ENCODE data around the gene SDC4.

DNA sequence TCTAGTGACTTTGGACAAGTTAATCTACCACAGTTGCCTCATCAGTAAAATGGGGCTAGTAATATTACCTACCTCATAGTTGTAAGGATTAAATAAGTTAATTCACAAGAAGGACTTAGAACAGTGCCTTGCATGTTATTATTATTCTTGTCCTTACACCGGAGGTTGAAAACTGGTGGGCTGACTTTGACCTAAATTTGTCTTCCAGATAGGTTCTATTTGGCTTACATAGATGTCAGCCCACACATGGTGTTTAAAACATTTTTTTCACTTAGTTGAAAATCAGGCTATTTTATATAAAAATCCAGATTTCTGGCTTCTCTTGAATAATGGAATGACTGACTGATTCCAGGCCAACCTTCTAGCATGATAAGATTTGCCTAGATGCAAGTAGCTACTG lies 18.0 kb upstream of the SDC4 start:
- TF ChIP-seq, protein P1, sequence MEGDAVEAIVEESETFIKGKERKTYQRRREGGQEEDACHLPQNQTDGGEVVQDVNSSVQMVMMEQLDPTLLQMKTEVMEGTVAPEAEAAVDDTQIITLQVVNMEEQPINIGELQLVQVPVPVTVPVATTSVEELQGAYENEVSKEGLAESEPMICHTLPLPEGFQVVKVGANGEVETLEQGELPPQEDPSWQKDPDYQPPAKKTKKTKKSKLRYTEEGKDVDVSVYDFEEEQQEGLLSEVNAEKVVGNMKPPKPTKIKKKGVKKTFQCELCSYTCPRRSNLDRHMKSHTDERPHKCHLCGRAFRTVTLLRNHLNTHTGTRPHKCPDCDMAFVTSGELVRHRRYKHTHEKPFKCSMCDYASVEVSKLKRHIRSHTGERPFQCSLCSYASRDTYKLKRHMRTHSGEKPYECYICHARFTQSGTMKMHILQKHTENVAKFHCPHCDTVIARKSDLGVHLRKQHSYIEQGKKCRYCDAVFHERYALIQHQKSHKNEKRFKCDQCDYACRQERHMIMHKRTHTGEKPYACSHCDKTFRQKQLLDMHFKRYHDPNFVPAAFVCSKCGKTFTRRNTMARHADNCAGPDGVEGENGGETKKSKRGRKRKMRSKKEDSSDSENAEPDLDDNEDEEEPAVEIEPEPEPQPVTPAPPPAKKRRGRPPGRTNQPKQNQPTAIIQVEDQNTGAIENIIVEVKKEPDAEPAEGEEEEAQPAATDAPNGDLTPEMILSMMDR (tag by site-specific recombination; IDR thresholded peaks at IDR 0.05): no peak
- TF ChIP-seq ZFP41 (tag by site-specific recombination; IDR thresholded peaks at IDR 0.05; ENCODE audit: borderline replicate concordance): no peak
- TF ChIP-seq YY1 (tag by site-specific recombination; IDR thresholded peaks at IDR 0.05): no peak
- TF ChIP-seq, protein P2, sequence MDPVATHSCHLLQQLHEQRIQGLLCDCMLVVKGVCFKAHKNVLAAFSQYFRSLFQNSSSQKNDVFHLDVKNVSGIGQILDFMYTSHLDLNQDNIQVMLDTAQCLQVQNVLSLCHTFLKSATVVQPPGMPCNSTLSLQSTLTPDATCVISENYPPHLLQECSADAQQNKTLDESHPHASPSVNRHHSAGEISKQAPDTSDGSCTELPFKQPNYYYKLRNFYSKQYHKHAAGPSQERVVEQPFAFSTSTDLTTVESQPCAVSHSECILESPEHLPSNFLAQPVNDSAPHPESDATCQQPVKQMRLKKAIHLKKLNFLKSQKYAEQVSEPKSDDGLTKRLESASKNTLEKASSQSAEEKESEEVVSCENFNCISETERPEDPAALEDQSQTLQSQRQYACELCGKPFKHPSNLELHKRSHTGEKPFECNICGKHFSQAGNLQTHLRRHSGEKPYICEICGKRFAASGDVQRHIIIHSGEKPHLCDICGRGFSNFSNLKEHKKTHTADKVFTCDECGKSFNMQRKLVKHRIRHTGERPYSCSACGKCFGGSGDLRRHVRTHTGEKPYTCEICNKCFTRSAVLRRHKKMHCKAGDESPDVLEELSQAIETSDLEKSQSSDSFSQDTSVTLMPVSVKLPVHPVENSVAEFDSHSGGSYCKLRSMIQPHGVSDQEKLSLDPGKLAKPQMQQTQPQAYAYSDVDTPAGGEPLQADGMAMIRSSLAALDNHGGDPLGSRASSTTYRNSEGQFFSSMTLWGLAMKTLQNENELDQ (tag by site-specific recombination; IDR thresholded peaks at IDR 0.05; ENCODE audit: low read depth): no peak
- TF ChIP-seq, protein P3, sequence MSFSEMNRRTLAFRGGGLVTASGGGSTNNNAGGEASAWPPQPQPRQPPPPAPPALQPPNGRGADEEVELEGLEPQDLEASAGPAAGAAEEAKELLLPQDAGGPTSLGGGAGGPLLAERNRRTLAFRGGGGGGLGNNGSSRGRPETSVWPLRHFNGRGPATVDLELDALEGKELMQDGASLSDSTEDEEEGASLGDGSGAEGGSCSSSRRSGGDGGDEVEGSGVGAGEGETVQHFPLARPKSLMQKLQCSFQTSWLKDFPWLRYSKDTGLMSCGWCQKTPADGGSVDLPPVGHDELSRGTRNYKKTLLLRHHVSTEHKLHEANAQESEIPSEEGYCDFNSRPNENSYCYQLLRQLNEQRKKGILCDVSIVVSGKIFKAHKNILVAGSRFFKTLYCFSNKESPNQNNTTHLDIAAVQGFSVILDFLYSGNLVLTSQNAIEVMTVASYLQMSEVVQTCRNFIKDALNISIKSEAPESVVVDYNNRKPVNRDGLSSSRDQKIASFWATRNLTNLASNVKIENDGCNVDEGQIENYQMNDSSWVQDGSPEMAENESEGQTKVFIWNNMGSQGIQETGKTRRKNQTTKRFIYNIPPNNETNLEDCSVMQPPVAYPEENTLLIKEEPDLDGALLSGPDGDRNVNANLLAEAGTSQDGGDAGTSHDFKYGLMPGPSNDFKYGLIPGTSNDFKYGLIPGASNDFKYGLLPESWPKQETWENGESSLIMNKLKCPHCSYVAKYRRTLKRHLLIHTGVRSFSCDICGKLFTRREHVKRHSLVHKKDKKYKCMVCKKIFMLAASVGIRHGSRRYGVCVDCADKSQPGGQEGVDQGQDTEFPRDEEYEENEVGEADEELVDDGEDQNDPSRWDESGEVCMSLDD (tag by site-specific recombination; IDR thresholded peaks at IDR 0.05): no peak
- no peak for TF ChIP-seq ZNF549 (tag by site-specific recombination; IDR thresholded peaks at IDR 0.05)
- TF ChIP-seq BCL11A (tag by site-specific recombination; IDR thresholded peaks at IDR 0.05; ENCODE audit: low read depth): no peak
- TF ChIP-seq ZNF174 (tag by site-specific recombination; IDR thresholded peaks at IDR 0.05): no peak
- TF ChIP-seq TCF7L2 (IDR thresholded peaks at IDR 0.05; ENCODE audit: borderline replicate concordance, low read depth, low read length): no peak
- no peak for TF ChIP-seq ZBTB21 (tag by site-specific recombination; IDR thresholded peaks at IDR 0.05)
- TF ChIP-seq, protein P4, sequence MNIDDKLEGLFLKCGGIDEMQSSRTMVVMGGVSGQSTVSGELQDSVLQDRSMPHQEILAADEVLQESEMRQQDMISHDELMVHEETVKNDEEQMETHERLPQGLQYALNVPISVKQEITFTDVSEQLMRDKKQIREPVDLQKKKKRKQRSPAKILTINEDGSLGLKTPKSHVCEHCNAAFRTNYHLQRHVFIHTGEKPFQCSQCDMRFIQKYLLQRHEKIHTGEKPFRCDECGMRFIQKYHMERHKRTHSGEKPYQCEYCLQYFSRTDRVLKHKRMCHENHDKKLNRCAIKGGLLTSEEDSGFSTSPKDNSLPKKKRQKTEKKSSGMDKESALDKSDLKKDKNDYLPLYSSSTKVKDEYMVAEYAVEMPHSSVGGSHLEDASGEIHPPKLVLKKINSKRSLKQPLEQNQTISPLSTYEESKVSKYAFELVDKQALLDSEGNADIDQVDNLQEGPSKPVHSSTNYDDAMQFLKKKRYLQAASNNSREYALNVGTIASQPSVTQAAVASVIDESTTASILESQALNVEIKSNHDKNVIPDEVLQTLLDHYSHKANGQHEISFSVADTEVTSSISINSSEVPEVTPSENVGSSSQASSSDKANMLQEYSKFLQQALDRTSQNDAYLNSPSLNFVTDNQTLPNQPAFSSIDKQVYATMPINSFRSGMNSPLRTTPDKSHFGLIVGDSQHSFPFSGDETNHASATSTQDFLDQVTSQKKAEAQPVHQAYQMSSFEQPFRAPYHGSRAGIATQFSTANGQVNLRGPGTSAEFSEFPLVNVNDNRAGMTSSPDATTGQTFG (tag by site-specific recombination; IDR thresholded peaks at IDR 0.05; ENCODE audit: borderline replicate concordance): no peak
- no peak for TF ChIP-seq ZNF214 (tag by site-specific recombination; IDR thresholded peaks at IDR 0.05; ENCODE audit: borderline replicate concordance)

All from HEK293 (cell line).